Ramos (cell line): ENCODE data around the gene DOCK9.

Experiments
- in situ Hi-C: fragments of 300-500 bp; cut with MboI; formaldehyde crosslinking; loops from one replicate; pipeline ENCODE4 v1.14.3; 2022; ENCODE audit warnings: low sequenced_read_pairs; ENCODE audit not compliant: unreplicated experiment

Gene DOCK9

DNA sequence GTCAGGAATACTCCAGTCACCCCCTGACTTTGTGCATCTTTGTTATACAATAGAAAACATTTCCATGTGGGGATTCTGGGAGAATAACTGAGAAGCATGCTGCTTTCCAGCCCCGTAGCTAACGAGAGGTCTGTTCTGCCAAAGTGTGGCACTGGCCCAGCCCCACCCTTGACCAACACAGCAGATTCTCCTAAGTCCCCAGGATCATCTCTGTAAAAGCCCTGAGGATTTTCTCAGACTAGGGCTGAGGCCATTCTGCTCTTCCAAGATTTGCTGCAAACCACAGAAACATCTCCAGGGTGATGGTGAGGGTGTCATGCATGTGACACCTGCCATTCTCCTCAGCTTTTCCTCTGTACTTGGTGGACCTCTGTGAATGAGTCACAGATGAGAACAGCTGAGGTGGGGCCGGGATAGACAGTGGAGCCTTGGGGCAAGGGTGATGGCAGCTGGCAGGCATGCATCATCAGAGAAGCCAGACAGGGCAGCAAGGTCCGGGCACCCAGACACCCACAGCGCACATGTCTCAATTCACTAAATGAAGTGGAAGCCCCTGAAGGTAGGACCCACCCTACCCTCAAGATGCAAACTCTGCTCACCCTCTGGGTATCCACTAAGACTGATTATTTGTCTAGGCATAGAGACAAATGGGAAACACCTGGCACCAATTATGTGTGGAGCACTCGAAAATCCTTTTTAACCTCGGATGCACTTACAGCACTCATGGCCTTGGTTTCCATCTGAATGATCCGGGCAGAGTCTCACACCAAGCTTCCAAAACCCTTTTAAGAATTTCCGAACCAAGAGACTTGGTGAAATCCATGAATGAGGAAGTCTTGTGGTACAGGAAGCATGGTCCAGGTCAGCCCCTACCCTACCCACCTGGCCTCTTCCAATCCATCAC lies 20.1 kb upstream of the DOCK9 start:
- in situ Hi-C loops: no loop called here

DNA sequence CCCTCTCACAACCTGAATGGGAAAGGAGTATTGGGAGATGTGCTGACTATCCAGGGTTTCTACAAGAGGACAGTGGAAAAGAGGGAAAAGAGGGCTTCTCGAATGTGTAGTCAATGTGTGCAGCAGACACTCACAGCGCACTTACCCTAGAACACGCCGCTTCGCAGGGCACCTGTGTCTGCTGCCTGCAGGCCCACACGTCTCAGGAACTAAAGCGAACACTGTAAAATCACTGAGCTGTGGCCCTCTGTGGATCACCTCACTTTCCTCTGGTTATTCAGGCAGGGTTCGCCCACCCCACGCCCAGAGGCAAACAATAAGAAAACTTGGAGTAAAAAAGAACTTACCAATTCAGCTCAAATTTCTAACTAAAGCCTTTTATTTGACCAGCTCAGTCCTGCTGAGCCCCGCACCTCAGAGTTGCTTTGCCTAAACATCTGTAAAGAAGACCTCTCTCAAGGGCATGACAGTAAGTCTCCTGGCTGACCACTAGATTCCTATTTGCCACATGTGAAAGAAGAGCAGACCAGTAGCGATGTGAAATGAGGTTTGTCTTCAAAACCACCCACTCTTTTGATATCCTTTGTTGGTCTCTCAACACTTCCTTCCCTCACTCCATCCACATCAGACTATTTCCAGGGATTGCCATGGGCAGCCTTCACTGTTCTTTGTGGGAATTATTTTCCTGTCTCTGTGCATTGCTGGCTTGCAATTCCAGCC lies 19.3 kb upstream of the DOCK9 start:
- in situ Hi-C loops: no loop called here

DNA sequence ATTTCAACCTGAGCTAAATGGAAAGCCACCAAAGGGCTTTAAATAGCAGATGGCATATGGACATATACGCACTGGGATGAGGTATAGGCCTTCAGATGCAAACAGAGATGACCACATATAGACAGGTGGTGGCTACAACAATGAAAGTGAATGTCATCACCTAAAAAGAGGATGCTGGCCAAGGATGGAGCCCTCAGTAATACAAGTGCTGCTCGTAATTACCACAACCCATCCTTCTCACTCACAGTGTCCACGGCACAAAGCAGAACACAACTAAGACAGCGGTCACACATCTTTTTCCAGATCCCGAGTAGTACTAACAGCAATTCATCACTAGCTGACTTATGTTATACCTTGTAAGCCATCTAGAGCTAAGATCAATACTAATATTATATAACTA lies 18.2 kb upstream of the DOCK9 start:
- in situ Hi-C loops: no loop called here

DNA sequence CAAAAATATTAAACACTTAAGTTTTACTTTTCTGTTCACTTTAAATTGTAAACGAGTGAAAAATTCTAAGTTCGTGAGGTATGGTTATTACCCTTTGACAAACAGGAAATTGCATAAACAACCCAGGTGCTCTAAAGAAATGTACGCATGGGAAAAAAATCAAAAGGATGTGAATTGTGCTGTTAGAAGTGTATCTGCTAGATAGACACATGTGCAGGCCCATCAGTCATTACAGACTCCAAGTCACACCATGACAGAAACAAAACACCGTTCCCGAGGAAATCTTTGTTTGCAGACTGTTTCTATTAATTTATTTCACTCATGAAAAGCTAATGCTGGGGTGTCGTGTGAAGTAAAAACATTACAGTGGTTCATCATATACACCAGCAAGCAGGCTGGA lies 17.0 kb upstream of the DOCK9 start:
- in situ Hi-C loops: no loop called here

- in situ Hi-C loops: no loop called here
Measured at GRCh38 chr13:98994080-98994479, 16.2 kb upstream of the DOCK9 start.

GRCh38 chr13:98992355-98992754 lies 14.5 kb upstream of the DOCK9 start:
- in situ Hi-C loops: no loop called here

- in situ Hi-C loops: no loop called here
Measured at GRCh38 chr13:98990701-98991100, 12.8 kb upstream of the DOCK9 start.

GRCh38 chr13:98989469-98990235 lies 11.8 kb upstream of the DOCK9 start:
- in situ Hi-C loops: no loop called here

DNA sequence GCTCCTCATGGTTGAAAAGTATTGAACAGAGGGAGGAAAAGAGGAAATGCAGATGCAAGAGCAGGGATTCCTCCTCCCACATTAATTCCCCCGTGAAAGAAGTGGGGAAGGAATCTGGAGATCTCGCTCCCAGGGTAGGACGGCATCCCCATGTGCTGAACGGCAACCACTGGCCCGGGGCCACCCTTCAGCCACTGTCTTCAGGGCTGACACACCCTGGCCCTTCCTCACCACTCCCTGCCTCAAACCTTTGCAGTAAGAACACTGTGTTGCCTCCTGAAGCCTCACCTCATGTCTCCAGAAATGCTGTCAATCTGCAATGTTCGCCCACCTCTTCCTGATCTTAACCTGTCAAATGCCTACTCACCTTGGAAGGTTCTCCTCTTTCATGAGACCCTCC lies 10.9 kb upstream of the DOCK9 start:
- in situ Hi-C loops: no loop called here

GRCh38 chr13:98988277-98988676 lies 10.4 kb upstream of the DOCK9 start:
- in situ Hi-C loops: no loop called here

DNA sequence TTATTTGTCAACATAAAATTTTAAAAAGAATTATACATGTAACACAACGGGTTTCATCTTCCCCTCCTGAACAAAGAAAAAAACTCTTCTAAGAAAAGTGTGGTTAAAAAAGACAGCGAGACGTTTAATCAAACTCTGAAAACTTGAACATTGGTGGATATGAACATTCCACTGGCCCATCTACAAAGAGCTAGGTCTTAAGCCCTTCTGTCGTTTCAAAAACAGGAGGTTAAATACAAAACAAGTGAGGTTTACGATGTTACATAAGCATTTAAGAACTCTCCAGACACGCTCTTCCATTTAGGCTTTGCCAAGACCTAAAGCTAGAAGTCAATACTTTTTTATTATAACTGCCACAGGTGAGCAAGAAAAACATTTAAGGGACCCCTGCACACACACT lies 9.4 kb upstream of the DOCK9 start:
- in situ Hi-C loops: no loop called here

DNA sequence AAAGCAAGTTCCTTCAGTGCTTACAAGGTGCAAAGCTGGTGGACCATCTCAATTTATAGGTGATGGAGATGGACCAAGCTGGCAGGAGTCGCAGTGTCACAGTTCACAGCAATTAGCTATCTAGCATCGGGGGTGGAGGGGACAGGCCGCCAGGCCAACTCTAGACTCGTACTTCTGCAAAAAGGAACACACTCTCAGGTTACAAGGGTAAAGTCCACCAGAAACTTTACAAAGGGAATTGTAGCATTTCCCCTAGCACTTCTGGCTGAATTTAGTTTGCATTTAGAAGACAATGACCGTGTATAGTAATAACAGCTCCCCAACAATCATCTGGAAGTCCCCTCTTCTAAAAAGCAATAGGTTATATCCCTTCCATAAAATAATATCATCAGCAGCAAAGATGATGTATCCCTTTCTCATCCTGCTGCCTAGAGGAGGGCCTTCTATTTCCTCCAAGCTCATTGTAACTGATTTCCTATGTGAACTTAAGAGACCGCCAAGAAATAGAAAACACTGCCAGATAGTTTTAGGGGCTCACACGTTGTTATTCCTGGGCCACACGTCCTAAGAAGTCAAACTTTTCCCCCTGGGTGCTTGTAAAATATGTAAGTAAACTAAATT lies 8.5 kb upstream of the DOCK9 start:
- in situ Hi-C loops: no loop called here

DNA sequence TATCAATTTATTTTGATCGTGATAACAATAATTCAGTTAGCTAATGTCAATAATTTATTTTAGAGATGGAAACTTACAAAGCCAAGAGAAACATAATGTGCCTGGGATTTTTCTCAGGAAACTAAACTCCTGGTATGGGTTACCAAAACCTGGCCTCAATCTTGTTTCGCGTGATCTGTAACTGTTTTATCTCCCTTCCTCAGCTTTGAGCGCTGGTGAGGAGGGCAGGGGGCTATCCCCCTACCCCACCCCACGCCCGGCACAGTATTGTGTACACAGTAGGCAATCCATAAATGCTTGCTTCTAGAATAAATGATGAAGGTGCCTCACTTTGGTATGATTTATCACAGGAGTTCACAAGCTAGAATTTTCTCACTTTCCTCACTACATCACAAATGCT lies 7.7 kb upstream of the DOCK9 start:
- in situ Hi-C loops: no loop called here

DNA sequence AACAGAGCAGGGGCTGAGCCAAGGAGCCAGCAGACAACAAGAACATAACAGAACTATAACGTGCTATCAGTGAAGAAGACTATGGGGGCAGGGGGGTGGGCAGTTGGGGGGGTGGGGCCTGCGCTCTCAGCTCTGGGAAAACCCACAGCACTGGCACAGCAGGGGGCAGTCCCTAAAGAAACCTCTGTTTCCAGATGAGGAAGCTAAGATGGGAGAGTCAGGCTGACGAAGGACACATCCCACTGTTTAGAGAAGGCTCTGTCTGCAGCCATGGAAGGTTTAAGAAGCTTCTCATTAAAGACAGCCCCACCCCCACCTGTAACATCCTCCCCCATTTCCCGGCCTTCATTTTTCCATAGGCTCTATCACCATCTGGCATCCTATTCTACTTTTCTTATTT lies 7.1 kb upstream of the DOCK9 start:
- in situ Hi-C loops: no loop called here

DNA sequence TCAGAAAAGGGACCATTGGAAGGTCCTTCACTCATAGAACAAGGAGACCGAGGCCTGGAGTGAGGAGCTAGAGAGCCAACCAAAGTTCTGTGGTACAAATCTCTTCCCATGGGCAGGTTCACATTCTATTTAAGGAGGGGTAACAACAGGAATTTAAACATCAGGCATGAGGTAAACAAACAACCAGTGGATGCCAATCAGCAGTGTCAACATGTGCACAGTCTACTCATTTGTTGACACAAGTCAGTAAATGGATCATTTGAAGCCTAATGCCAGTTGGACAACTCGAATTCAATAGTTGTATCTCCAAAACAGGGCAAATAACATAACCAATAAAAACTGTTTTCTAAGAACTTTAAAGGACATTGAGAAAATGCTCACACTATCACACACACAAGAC lies 6.3 kb upstream of the DOCK9 start:
- in situ Hi-C loops: no loop called here

GRCh38 chr13:98983182-98983581 lies 5.3 kb upstream of the DOCK9 start:
- in situ Hi-C loops: no loop called here

DNA sequence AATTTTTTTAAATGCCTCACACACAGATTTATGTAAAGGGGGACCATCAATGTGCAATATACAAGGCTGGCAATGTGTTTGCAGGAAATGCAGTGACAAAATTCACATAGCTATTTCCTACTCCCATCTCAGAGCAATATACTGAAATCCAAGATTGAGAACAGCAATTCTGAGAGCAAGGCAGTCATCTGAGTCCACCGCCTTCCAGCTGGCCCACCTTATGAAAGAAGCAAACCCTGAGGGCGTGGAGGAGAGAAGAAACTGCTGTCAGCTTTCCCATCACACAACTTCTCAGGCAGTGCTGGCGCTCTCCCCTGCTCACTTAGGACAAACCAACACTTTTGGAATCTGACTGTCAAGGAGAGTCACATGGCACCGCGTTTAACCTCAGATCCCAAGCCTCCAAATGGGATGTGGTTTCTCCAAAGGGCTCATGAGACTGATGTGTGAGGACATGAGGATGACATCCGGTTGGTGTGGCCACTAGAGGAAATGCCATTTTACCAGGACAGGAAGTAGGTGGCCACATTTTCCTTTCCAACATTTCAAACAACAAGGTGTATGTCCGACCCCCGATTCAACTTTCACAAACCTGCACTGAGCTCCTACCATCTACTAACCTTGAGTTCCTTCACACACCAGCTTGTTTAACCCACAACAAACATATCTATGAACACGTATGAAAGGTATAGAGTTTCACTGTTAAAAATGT lies 3.7 kb upstream of the DOCK9 start:
- in situ Hi-C loops: no loop called here

- in situ Hi-C loops: no loop called here
Measured at GRCh38 chr13:98979012-98979660, 1.3 kb upstream of the DOCK9 start.

DNA sequence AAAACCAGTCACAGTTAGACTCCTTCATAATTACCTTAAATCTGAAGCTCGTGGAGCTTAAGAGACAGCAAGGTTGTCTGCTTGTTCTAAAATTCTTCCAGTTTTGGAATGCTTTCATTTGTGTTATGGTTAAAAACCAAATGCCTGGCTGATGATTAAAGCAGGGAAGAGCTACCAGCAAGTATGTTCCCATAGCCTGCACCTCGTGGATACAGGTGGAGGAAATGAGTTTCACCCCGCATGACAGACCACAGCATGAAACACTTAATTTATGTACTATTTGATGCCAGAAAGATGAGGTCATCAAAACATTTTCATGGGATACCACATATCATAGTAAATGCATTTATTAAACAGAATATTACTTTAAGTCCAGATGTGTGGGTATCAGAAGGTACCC lies 416 bp upstream of the DOCK9 start:
- in situ Hi-C loops: no loop called here
